ENCODE measurements around the gene TRIM14.
"Not testable (repeated sequence)": the region's sequence is repeated elsewhere in the genome, so short reads cannot be mapped to it uniquely, and the experiment has no call there.

TRIM14 gene

GRCh38 chr9:98043915-98044314 is 75.1 kb downstream of the TRIM14 start:
- no peak for DNase-seq

- DNase-seq: no peak
These were observed 78.8 kb downstream of the TRIM14 start for GRCh38 chr9:98040212-98040611.

- no peak for DNase-seq
These were observed 79.4 kb downstream of the TRIM14 start for GRCh38 chr9:98039607-98040017.

- no peak for DNase-seq
These were observed 80.1 kb downstream of the TRIM14 start for GRCh38 chr9:98038958-98039357.

- DNase-seq: no peak
These were observed 81.7 kb downstream of the TRIM14 start for GRCh38 chr9:98037357-98037756.

GRCh38 chr9:98034593-98035546 is 84.2 kb downstream of the TRIM14 start:
- DNase-seq: no peak

- DNase-seq: no peak
These were observed 87.1 kb downstream of the TRIM14 start for GRCh38 chr9:98031935-98032334.

GRCh38 chr9:98031169-98031568 is 87.9 kb downstream of the TRIM14 start:
- DNase-seq: no peak

- DNase-seq: no peak
These were observed 94.3 kb downstream of the TRIM14 start for GRCh38 chr9:98024702-98025101.

GRCh38 chr9:98022447-98022846 is 96.6 kb downstream of the TRIM14 start:
- no peak for DNase-seq

- DNase-seq: no peak
These were observed 97.5 kb downstream of the TRIM14 start for GRCh38 chr9:98021306-98022040.

- DNase-seq: no peak
These were observed 98.4 kb downstream of the TRIM14 start for GRCh38 chr9:98020476-98021145.

GRCh38 chr9:98019869-98020268 is 99.2 kb downstream of the TRIM14 start:
- not testable (repeated sequence) for DNase-seq
